Stimulated activated CD8-positive, alpha-beta memory T cell treated with anti-CD3 and anti-CD28 coated beads, Interleukin-7, amount 100 ng/mL, for 24 hours (primary cell): Measurements from ENCODE around the gene BAIAP2.

Experiments used
- DNase-seq: peaks from one replicate; pipeline ENCODE4 v3.0.0-alpha.2; 2020; ENCODE audit warnings: low read depth

BAIAP2 gene

GRCh38 chr17:81037026-81037797, 2.3 kb downstream of the BAIAP2 start:
- DNase-seq, result no peak

GRCh38 chr17:81037798-81038733, 3.1 kb downstream of the BAIAP2 start:
- no peak for DNase-seq

DNA sequence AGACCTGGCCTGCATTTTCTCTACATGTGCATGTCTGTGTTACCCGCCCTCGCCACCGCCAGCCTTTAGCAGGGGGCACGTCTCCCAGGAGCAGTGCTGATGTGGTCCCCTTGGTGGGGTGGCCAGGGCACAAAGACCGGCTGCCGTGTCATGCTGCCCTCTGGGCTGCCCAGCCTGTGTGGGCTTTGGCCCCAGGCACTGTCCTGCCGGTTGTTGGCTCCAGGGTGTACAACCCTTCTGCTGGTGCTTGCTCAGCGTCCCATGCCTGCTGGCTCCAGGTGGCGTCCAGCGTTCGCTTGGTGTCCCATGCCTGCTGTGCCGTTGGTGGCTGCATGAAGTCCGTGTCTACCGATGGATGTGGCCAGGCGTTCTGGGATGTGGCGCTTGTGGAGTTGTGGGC, 4.1 kb downstream of the BAIAP2 start:
- DNase-seq, result no peak

- DNase-seq, result no peak
These were observed 5.2 kb downstream of the BAIAP2 start for GRCh38 chr17:81039854-81040758.

DNA sequence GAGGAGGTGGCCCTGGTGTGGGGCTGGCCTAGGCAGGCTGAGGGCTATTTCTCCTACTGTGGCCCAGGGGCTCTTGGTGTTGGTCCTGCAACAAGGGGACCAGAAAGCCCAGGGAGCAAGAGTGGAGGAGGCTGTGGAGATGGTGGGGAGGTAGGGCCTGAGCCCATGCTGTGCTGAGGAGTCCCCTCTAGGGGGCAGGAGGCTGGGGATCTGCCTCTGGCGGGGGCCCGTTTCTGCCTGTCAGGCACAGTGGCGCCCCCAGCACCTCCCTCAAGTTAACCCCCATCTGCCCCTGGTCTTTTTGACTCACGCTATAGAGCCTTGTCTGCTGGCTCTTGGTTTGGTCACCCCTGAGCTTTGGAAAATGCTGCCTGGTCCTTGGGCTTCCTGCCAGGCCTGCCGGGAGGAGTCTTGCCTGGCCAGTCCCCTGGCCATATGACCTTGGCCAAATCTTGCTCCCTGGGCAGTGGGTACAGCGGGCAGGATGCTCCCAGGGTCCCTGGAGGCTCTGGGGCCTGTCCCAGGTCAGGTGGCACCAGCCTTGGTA, 5.9 kb downstream of the BAIAP2 start:
- DNase-seq, result no peak

DNA sequence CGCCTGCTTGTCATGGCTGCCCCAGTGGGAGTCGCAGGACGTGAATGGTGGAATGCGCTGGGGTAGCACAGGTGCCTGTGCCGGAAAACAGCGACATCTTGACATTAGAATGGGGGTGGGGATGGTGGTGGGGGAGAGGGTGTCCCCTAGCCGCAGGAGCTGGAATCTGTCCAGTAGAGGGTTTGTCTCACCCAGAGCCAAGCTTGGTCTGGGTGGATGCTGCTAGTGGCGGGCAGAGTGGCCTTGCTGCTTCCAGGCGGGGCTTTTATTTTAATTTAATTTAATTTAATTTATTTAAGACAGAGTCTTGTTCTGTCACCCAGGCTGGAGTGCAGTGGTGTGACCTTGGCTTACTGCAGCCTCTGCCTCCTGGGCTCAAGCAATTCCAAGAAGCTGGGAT, 7.7 kb downstream of the BAIAP2 start:
- no peak for DNase-seq

GRCh38 chr17:81043319-81043724, 8.4 kb downstream of the BAIAP2 start:
- DNase-seq, result no peak

- no peak for DNase-seq
These were observed 8.9 kb downstream of the BAIAP2 start for GRCh38 chr17:81043725-81044427.

- DNase-seq, result no peak
These were observed 9.4 kb downstream of the BAIAP2 start for GRCh38 chr17:81044428-81044763.

DNA sequence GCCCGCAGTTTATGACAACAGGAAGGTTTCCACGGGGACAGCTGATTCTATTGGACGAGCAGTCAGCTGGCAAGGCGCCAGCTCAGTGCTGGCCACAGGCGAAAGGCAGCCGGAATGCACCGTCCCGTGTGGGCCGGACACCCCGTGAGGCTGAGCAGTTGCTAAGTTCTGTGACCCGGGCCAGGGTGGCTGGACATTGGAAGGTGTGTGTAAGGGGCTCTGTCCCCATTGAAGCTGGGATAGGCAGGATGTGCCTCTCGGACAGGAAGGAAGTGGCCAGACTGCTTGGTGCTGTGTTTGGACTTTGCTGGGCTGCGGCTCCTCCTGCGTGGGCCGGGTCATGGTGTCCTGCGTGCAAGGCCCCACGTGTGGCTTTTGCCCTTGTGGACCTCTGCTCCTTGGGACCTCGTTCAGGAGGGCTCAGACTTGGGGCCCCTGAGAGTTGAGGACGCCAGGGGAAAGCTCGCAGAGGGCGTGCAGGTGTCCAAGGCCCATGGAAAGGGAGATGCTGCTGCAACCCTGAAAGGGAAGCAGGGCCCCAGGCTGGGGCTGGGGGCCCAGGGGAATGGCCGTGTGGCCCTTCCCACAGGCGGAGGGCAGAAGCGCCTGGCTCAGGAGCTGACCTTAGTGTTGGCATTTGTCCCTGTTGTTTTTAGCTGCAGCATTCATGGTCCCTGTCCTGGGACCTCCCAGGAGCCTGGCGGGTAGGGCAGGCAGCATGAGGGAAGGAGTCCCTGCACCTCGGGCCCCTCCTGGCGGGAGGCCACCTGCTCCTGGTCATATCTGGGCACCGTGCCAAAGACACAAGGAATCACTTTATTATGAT, 10.0 kb downstream of the BAIAP2 start:
- no peak for DNase-seq

DNA sequence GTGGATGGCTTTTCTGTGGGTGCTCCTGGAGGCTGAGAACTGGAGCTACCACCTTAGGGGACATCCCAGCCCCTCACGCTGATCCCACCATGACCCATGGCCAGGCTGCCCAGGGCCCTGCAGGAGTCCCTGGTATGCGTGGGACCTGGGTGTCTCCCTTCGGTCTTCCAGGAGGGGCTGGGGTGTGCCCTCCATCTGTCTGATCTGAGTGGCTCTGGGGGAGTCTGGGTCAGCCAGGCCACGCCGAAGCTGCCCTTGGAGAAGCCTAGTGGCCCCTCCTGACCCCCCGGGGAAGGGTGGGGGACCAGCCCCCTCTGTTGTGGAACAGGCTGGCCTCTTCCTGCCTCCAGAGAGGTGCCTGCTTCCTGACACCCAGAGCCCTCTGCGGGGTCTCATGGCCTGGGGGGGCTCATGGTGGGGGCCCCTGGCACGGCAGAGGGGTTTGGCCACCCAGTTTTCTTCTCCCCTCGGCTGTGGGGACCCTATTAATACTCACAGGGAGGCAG, 10.7 kb downstream of the BAIAP2 start:
- no peak for DNase-seq

DNA sequence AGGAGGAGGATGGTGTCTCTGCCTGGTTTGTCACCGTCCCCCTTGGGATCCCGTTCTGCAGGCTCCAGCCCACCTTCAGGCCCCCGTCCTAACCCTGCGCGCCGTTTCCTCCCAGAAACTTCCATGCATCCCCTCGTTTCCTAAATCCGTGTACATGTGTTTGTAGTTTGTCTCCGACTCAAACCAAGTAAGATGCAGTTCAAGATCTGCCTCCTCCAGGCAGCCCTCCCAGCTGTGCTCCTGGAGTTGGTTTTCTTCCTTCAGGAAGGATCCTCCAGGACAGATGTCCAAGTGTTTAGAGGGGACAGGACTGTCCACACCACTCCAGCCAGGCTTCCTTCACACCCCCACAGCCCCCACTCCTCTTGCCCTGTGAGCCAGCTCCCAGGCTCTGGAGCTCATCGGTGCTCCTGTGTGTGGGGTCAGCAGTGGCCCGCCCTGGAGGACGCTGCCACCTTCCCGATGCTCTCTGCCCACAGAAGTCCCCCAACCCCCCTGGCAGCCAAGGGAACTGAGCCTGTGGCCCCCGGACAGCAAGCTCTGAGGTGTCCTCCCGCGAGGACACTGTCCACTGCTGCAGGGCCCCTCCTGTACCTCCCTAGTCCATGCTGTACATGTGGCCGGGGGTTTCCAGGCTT, 11.3 kb downstream of the BAIAP2 start:
- DNase-seq, result no peak

- no peak for DNase-seq
These were observed 11.9 kb downstream of the BAIAP2 start for GRCh38 chr17:81046770-81047359.

DNA sequence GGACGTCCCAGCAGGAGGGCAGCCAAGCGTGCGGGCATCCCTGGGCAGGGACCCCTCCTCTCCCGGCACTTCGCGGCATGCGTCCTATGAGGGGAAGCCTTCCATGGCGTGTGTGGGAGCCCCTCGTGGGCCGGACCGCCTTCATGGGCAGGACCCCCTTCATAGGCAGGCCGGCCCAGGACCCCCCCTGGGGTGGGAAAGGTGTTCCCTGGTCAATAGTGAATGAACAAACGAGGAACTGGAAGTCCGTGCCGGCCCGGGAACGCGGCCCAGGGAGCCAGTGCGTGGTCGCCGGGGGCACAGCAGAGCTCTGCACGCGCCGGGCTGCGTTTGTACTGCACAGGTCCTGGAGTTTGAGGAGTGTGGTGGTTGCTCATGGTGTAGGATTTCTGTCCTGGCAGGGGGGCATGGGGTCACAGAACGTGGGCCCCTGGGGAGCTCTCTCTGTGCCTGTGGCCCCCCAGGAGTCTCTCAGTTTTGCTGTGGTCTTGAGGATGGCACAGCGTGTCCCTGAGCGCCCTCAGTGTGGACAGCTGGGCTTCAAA, 13.9 kb downstream of the BAIAP2 start:
- no peak for DNase-seq

- DNase-seq, result no peak
These were observed 14.5 kb downstream of the BAIAP2 start for GRCh38 chr17:81049372-81049911.

GRCh38 chr17:81049973-81050551, 15.1 kb downstream of the BAIAP2 start:
- DNase-seq, result no peak

GRCh38 chr17:81050645-81051625, 16.0 kb downstream of the BAIAP2 start:
- DNase-seq, result no peak
